ENCODE data around the gene DLEC1. TPM values are rescaled to one million over a fixed set of nuclear protein-coding genes. Genes with fewer than 3 reads are reported as not detected.

The DLEC1 gene
- total and polyA plus RNA-seq, 9 of the 15 experiments (the other 6 are each of a cell fraction or from before 2014, with no cell fraction given) = 0.07 to 0.08 TPM; not detected in 7

DNA sequence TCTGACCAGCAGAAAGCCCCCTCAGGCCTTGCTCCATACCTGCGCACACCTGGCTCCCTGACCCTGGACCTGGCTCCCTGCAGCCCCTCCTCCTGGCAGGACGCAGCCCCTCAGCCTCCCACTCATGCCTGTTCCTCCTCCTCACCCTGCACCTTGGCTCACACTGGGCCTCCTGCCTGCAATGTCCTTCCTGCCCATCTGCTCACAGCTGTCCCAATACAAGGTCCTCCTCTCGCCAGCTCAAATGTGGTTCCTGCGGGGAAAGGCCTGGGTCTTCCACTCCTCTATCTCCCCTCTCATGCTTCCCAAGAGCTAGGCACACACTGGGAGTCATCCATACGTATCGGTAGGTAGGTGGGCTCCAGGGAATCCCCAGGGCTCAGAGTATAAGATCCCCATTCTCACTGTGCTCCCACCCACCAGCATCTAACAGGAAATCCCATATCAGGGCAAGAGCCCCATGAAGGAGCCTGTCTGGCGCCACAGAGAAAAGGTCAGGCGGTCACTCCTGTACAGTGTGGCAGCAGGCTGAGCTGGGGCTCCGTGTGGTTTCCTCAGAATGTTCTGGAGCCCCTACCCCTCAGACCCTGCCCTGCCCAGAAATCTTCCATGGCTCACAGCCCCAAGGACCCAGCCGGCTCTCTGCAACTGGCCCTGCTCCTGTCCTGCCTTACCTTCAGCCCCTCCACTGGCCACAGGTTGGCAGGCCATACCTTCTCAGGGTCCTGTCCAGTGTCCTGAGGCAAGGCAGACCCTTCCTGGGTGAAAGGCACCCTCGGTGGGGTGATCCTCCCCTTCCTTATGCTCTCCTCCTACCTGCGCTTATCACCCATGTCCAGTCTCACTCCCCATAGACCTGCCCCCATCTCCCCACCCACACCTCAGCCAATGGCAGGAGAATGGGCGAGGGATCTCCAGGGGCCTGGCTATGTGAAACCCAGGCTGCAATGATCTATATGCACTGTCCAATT is 20.4 kb upstream of the DLEC1 start (continued):
- TF ChIP-seq HOMEZ (CRISPR knock-in tag; IDR thresholded peaks at IDR 0.05) (no peak), ELF4 (CRISPR knock-in tag; IDR thresholded peaks at IDR 0.05) (no peak), NFIC (IDR thresholded peaks at IDR 0.05) (peak; percentile 51), ZNF551 (CRISPR knock-in tag; IDR thresholded peaks at IDR 0.05) (no peak), MCM2 (IDR thresholded peaks at IDR 0.05; ENCODE audit: low read depth) (no peak), POLR2H (tag; IDR thresholded peaks at IDR 0.05; ENCODE audit: low read depth) (no peak), ZNF324 (CRISPR knock-in tag; IDR thresholded peaks at IDR 0.05) (no peak), ILK (tag; IDR thresholded peaks at IDR 0.05; ENCODE audit: borderline replicate concordance, low read depth) (no peak), SMARCC2 (IDR thresholded peaks at IDR 0.05; ENCODE audit: low read depth) (peak; percentile 22; the same call in 1 of the 2 replicates)
- TF ChIP-seq, protein P1, sequence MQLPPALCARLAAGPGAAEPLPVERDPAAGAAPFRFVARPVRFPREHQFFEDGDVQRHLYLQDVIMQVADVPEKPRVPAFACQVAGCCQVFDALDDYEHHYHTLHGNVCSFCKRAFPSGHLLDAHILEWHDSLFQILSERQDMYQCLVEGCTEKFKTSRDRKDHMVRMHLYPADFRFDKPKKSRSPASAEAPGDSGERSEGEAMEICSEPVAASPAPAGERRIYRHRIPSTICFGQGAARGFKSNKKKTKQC (CRISPR knock-in tag; IDR thresholded peaks at IDR 0.05) = no peak
